ENCODE measurements around the gene HK3.

- TF ChIP-seq CTCF (conservative IDR thresholded peaks at IDR 0.05) (no peak), ZFX (IDR thresholded peaks at IDR 0.05) (no peak)
Observed at GRCh38 chr5:176883700-176884570, 15.2 kb downstream of the HK3 start.

Data from C4-2B (cell line).